ENCODE measurements around the gene GALNT18.

Gene GALNT18

DNA sequence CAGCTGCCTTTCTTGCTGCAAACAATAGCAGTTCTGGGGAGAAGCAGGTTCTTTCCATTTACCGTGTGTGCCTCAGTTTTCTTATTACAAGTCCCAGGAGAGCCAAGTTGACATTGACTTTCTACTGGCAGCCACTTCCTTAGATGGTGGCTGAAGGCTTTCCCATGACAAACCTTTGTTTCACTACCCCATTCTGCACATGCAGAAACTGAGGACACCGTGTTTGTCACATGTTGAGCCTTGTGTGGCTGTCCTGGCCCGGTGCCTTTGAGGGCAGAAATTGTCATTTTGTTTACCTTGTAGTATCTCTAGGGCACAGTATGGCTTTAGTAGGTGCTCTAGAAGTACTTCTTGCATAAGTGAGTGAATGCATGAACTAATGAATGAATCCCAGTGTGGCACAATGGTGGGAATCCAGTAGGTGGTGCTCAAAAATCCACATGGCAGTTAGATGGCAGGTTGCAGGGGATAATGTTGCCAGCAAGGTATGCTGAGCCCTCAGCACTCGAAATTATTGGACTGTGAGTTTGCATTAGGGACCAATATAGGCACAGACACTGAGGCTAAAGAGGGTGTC lies 370.3 kb downstream of the GALNT18 start:
- no peak for DNase-seq

DNA sequence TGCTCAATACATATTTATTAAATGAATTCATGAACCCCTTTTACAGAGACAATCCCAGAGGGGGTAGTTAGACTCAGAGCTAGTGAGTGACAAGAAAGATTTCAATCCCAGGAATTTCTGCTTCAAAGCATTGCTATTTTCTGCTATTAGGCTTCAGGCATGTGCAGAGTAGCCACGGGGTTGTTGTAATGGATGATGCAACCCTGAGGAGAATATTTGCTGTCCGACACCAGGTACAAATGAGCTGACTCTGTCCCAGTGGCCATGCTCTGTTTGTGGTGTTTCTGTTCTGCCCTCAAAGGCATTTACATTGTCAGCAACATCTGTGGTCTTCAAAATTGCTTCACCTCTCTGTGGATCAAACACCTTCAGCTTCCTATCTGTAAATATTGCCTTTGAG lies 371.3 kb downstream of the GALNT18 start:
- DNase-seq = no peak

DNA sequence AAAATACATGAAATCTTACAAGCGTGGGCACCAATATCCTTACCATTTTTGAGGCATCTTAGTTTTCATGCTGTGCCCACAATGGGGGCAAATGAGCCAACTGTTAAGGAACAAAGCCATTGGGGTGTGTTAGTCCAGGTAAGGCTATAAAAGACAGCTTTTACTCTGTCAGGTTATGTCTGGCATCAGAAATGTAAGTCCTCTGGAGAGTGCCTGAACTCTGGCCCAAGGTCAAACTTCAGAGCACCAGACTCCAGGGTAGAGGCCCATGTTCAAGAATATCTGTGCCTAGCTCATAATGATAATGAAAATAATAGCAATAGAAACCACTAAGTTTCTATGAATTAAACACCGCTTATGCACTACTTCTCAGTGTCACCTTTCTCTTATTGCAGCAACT lies 374.2 kb downstream of the GALNT18 start:
- DNase-seq = no peak

DNA sequence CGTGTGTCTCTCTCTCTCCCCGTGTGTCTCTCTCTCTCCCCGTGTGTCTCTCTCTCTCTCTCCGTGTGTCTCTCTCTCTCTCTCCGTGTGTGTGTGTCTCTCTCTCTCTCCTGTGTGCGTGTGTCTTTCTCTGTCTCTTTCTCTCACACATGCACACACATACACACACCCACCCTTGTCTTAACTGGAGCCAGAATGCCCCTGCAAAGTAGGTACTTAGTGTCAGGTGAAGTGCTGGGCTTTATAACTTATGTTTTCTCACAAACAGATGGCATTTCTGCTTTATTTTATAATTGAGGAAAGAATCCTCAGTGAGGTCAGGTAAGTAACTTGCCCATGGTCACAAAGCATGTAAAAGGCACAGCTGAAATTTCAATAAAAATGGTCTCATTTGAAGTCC lies 374.7 kb downstream of the GALNT18 start:
- DNase-seq = no peak

DNA sequence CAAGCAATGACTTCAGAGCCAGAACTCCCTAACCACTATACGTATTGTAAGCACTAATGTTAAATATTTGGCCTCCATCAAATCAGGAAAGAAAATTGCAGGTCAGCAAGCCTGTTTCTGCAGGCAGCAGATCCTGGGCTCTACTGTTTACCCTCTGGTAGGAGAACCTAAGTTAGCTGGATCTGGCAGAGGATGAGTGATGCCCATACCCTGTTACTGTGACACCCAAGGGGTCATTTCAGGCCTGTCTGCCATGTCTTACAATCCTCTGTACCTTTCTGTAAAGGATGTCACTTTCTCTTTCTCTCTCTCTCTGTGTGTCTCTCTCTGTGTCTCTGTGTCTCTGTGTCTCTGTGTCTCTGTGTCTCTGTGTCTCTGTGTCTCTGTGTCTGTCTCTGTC lies 375.6 kb downstream of the GALNT18 start:
- no peak for DNase-seq

DNA sequence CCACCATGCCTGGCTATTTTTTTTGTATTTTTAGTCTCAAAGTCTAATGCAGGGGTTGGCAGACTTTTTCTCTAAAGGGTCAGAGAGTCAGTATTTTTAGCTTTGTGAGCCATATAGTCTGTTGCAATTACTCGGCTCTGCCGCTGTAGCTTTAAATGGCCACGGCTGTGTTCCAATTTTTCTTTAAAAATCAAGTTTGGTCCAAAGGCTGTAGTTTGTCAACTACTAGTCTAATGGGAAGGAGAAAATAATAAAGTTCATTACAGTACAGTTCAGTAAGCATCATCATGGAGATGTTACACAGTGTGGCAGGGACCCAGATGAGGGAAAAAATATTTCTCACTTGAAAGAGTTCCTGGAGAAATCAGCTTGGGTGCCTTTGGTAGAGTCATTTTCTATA lies 376.4 kb downstream of the GALNT18 start:
- DNase-seq = no peak

DNA sequence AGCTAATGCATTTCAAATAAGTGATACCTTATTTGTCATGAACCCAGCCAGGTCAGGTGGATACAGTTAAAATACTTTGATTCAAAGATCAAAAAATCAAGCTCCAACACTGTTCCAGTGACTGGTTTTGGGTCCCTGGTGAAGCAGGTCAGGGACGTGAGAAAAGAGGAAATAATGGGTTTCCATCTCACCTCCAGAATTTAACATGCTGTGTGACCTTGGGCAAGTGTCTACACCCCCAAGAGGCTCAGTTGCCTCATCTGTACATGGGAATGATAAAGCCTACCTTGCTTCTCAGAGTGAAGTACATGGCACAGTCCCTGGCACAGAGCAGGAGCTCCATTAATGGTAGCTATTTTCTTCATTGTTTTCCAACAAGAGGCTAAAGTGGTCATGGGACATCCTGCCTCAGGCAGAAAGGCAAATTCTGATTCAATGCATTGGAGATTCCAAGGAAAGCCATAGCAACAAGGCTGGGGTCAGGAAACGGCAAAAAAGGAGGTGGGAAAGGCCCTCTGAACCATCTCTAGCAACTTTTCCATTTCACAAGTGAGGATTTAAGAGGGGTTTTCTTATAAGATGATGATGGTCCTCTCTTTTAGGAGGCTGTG lies 377.2 kb downstream of the GALNT18 start:
- DNase-seq = no peak

DNA sequence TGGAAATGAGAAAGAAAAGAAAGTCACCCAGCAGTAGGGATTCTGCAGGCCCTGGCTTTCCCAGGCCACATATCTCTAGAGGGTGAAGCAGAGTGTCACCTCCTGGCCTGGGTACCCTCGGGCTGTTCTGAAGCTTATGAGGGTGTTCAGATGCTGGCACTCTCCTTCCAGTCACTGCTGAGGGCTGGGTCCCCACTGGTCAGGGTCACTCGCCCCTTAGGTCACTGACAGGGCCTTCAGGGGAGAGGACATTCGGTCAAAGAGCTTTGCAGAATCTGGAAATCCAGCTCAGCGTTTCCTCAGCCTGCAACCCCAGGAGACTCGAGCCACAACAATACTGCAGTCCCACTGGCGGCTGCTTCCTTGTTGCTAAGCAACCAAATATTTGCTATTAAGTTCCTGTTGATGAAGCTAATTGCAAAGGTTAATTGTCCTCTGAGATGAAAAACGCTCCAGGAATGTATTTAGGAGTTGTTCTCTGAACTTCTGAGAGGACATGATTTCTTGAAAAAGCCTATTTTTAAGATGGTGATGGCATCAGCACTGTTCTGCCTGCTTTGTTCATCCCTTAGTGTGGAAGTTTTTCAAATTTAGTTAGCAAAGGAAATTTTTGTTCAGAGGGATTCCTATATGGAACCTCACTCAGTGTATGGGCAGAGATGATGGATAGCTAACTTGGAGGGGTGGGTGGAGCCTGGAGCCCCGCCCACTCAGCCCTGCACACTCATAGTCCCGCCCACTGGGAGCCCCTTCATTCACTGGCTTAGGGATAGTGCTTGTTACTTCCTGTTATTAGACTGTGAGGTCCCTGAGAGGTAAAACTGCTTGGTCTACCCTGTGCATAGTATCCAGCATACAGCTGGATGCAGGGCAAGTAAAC lies 378.0 kb downstream of the GALNT18 start:
- DNase-seq = no peak

DNA sequence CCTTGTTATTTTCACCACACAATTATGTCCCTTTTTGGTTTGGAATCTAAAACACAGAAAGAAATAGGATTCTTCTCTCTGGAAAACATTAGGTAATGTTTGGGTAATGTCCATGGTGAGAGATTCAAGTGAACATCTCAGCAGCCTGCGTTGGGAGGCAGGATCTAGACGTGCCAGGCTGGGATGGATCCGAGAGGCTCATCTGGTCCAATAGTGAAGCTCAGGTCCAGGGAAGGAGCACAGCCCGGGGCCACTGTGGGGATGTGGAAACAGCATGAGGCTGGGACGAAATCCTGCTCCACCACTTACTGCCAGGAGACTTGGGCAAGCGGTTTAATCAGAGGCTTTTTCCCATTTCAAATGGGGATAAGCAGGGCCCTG lies 378.6 kb downstream of the GALNT18 start:
- DNase-seq = no peak

DNA sequence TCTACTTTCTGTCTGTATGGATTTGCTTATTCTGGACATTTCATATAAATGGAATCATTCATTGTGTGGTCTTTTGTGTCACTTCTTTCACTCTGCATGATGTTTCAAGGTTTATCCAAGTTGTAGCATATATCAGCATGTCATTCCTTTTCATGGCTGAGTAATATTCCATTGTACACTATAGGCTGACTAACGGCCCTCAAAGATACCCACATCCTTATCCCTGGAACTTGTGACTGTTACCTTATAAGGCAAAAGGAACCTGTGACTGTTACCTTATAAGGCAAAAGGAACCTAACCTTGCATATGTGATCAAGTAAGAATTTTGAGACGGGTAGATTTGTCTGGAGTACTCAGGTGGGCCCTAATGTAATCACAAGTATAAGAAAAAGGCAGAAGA lies 380.5 kb downstream of the GALNT18 start:
- DNase-seq = no peak

DNA sequence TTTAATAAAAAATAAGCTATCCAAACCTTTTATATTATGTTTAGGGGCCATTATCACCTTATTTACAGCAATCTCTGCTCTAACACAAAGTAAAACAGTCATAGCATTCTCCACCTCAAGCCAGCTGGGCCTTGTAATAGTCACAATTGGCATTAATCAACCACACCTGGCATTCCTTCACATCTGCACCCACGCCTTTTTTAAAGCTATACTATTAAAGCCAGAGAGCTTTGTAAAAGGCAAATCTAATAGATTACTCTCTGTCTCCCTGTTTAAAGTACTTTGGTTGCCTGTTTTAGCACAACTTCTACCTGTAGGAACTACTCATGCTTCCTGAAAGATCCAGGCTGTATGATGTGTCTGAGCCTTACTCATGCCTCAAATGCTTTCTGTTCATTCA lies 381.8 kb downstream of the GALNT18 start:
- DNase-seq = no peak

DNA sequence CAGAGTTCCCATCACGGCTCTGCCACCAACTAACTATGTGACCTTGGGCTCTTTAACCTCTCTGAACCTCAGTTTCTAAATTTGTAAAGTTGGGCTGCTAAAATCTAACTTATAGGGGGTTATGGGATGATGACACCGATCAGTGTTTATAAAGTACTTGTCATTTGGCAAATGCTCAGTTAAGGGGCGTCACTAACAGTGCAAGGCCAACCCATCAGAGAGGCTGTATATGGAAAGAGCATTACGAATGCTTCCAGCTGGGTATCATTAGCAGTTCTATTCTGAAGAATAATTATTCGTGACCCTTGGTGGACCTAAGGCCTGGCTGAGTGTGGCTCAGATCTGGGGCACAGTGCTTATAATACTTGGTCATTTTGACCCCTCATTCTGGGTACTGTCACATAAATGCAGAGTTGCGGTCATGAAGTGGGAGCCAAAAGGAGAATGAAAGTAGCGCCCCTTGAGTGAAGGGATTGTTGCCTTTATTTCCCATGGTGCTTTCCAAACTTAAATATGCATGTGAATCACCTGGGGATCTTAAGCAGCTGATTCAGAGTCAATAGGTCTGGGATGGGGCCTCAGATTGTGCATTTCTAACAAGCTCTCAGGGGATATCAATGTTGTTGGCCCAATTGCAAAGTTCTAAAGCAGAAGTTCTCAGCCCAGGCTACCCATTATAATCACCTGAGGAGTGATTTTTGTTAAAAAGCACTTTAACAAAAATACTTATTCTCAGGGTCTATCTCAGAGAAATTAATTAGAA lies 384.6 kb downstream of the GALNT18 start:
- no peak for DNase-seq

DNA sequence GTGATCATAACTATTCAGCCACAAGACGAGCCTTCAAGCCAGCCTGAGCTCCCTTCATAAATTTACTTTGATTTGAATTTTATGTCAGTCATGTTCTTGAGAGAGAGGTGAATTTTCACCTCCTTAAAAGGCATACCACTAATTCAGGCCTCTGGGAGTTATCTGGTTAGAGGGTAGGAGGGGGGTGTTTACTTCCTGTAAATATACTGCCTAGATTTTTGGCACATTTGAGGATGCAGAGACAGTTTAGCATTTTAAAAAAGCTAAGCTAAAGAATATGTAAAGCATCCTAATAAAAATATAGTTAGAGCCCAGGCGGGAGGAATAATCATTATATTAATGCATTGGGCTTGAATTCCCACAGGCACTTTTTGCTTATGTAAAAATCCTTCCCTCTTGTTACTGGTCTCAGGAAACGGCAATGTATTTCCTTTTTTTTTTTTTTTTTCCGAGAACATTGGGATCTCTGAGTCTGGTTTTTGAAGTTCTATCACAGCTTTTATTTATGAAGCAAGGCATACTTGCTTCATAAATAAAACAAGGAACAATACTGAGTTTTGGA lies 385.2 kb downstream of the GALNT18 start:
- DNase-seq = no peak

DNA sequence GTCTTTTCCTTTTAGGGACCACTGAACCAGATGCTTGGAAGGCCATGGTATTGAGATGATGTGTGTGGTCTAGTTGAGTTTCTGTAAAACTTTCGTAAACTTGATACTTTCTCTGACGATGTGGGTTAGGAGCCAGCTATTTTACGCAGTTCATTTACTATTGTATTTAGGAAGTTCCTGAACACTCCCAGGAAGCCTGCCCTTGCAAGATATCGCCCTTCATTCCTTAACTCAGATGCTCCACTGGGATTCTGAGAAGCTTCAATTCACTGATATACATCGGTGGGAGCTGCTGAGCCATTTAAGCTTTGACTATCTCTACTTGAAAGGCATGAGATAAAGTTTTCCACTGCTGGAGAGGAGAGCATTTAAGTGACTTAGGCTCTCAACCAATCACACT lies 390.0 kb downstream of the GALNT18 start:
- no peak for DNase-seq

DNA sequence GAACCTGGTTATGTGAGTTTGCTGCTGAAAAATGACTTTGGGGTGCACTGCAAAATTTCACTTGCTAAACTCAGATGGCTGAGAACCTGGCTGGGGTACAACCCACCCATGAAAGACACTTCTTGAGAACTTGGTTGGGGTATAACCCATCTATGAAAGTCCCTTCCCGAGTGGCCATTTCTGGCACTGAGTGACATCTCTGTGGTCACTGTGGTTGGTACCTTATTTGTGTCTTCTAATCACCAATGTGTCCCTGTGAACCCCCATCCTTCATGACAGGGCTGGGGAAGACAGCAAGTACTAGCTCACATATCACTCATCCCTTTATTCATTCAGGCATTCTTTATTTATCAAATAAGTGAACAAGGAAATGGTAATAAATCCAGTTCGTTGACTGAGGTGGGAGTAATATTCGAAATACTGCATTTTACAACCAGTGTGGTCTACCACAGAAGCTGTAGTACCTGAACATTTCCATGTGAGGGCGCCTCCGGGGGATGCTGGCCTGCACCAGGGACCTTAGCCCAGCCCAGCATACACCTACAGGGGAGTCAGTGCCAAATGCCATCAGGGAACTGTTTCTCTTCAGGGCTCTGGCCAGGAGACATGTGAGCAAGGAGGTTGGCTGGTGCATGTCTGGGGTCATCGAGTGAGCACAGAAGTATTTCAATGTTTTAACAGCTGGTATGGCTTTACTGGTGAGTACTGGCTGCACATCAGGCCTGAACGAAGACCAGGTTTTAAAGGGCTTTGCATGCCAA lies 390.8 kb downstream of the GALNT18 start:
- DNase-seq = peak; percentile 10

DNA sequence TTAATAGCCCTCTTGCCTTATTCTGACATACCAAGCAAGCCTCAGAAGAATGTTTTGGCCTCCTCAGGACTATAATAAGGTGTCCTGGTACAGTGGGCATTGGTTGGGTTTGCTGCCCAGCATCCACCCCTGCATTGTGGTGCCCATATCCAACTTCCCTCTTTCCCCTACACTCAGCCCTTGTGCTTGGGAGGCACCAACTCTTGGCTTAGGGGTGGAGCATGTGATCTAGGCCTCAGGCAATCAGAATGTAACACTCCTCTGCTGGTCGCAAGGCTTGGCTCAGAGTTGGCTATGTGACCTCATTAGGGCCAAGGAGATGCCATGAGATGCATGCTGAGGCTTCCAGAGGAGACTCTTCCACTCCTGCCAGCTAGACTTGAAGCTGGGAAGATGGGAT lies 391.7 kb downstream of the GALNT18 start:
- no peak for DNase-seq

DNA sequence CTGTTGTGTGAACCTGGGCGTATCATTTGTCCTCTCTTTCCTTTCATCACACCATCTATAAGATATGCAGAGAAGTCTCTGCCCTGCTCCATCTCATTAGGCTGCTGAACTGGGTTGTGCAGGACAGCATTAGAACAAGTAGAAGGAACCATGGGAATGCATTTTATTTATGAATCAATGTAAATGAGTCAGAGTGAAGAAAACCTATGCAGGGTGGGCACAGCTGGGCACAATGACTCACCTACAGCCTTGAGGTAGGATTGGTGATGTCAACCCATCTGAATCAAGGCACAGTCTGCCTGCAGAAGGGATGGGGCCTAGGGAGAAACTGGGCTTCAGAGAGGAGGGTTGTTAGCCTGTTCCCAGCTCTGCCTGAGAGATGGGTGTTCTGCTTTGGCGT lies 392.2 kb downstream of the GALNT18 start:
- no peak for DNase-seq

DNA sequence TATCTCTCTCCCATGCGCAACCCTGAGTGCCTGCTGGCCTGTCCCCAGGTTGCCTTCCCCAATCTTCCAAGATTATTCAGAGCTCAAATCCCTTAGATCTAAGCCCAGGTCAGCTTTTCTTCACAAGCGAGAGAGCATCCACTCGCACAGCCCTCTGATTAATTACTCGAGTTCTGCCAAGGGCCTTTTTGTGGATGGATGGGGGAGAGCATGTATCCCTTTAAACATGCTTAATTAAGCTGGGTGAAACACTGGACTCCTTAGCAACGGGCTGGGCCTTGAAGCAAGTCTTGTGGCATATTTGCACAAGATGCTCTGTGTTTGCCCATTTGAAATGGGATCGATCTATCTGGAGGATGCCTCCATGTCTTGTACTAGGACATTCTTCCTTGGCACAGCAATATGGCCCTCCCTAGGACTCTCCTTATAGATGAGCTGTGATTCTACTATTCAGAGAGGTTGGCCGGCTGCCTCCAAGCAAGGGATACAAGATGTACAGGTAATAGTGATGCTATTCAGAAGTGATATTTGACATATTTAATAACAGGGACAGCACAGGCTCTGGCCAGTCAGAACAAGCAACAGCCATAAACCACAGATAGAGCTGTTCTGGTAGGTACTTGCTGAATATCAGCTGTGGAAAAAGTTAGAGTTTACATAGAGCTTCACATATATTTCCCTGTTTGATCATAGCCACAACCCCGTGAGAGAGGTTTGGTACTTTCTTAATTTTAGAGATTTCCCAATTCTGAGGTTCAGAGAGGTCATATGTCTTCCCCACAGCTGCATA lies 394.3 kb downstream of the GALNT18 start:
- DNase-seq = no peak

All from NCI-H1694 treated with DMSO at 0.1 percent for 48 hours (cell line).